ES-I3 (cell line): Measurements from ENCODE around the gene ABHD2.
"Not testable (repeated sequence)": the region's sequence is repeated elsewhere in the genome, so short reads cannot be mapped to it uniquely, and the experiment has no call there.

Source experiments
- H3K36me3 ChIP-seq: 2 replicates; pipeline ENCODE4 v1.6.1; 2013; ENCODE audit warnings: mild to moderate bottlenecking, low read length, control low read depth, moderate library complexity; ENCODE audit not compliant: insufficient read depth
- H3K4me1 ChIP-seq: 2 replicates; pipeline ENCODE4 v1.6.1; 2013; ENCODE audit warnings: mild to moderate bottlenecking, control low read depth, low read length; ENCODE audit not compliant: insufficient read depth
- H3K9ac ChIP-seq: 2 replicates; pipeline ENCODE4 v1.6.1; 2013; ENCODE audit warnings: low read depth, mild to moderate bottlenecking, low read length, moderate library complexity
- H3K9me3 ChIP-seq: 2 replicates; pipeline ENCODE4 v1.6.1; 2013; ENCODE audit warnings: mild to moderate bottlenecking, low read length, moderate library complexity; ENCODE audit not compliant: control insufficient read depth, insufficient read depth

The ABHD2 gene

GRCh38 chr15:89114990-89115389 lies 26.7 kb downstream of the ABHD2 start:
- Histone ChIP-seq H3K4me1 (peaks cover 10% of the 10 kb centered on the region; the same call in 1 of the 2 replicates), H3K9me3 (no peaks in the 10 kb centered on the region), H3K9ac (no peak overlapping the region), H3K36me3 (no peaks in the 10 kb centered on the region; the same call in 1 of the 2 replicates)

GRCh38 chr15:89115547-89115946 lies 27.3 kb downstream of the ABHD2 start:
- Histone ChIP-seq H3K36me3 (no peaks in the 10 kb centered on the region; the same call in 1 of the 2 replicates), H3K9ac (no peak overlapping the region), H3K4me1 (peaks cover 10% of the 10 kb centered on the region; the same call in 1 of the 2 replicates), H3K9me3 (no peaks in the 10 kb centered on the region)

GRCh38 chr15:89116404-89116803 lies 28.1 kb downstream of the ABHD2 start:
- Histone ChIP-seq H3K9ac (no peak overlapping the region), H3K36me3 (no peaks in the 10 kb centered on the region; the same call in 1 of the 2 replicates), H3K9me3 (no peaks in the 10 kb centered on the region), H3K4me1 (peaks cover 7% of the 10 kb centered on the region; the same call in 1 of the 2 replicates)

GRCh38 chr15:89117790-89118189 lies 29.5 kb downstream of the ABHD2 start:
- peaks cover under 1% of the 10 kb centered on the region; the same call in 1 of the 2 replicates for H3K4me1 ChIP-seq

GRCh38 chr15:89118481-89118989 lies 30.3 kb downstream of the ABHD2 start:
- Histone ChIP-seq H3K4me1 (no peaks in the 10 kb centered on the region; the same call in 1 of the 2 replicates), H3K9me3 (no peaks in the 10 kb centered on the region), H3K9ac (no peak overlapping the region), H3K36me3 (no peaks in the 10 kb centered on the region)

More at GRCh38 chr15:89117790-89118189, 29.5 kb downstream of the ABHD2 start:
- Histone ChIP-seq H3K9ac (no peak overlapping the region), H3K36me3 (no peaks in the 10 kb centered on the region), H3K9me3 (no peaks in the 10 kb centered on the region)

GRCh38 chr15:89119489-89120478 lies 31.5 kb downstream of the ABHD2 start:
- H3K36me3 ChIP-seq: no peaks in the 10 kb centered on the region

GRCh38 chr15:89120479-89121000 lies 32.3 kb downstream of the ABHD2 start:
- H3K9ac ChIP-seq, H3K36me3 ChIP-seq, H3K4me1 ChIP-seq, H3K9me3 ChIP-seq: not testable (repeated sequence)

More at GRCh38 chr15:89119489-89120478, 31.5 kb downstream of the ABHD2 start:
- H3K9me3 ChIP-seq: no peaks in the 10 kb centered on the region
- H3K4me1 ChIP-seq: no peaks in the 10 kb centered on the region; the same call in 1 of the 2 replicates
- no peak overlapping the region for H3K9ac ChIP-seq

- H3K36me3 ChIP-seq: no peaks in the 10 kb centered on the region
- no peak overlapping the region for H3K9ac ChIP-seq
- H3K4me1 ChIP-seq: no peaks in the 10 kb centered on the region; the same call in 1 of the 2 replicates
- H3K9me3 ChIP-seq: no peaks in the 10 kb centered on the region
These were observed 33.2 kb downstream of the ABHD2 start for GRCh38 chr15:89121414-89121813.

- H3K4me1 ChIP-seq: no peaks in the 10 kb centered on the region; the same call in 1 of the 2 replicates
- no peak overlapping the region for H3K9ac ChIP-seq
- no peaks in the 10 kb centered on the region for H3K9me3 ChIP-seq
- H3K36me3 ChIP-seq: no peaks in the 10 kb centered on the region
These were observed 34.4 kb downstream of the ABHD2 start for GRCh38 chr15:89122505-89123180.

GRCh38 chr15:89123181-89123525 lies 34.9 kb downstream of the ABHD2 start:
- no peaks in the 10 kb centered on the region for H3K9me3 ChIP-seq
- H3K36me3 ChIP-seq: no peaks in the 10 kb centered on the region
- no peak overlapping the region for H3K9ac ChIP-seq
- H3K4me1 ChIP-seq: no peaks in the 10 kb centered on the region; the same call in 1 of the 2 replicates

- H3K9ac ChIP-seq: no peak overlapping the region
- no peaks in the 10 kb centered on the region for H3K36me3 ChIP-seq
- H3K9me3 ChIP-seq: no peaks in the 10 kb centered on the region
- no peaks in the 10 kb centered on the region; the same call in 1 of the 2 replicates for H3K4me1 ChIP-seq
These were observed 37.0 kb downstream of the ABHD2 start for GRCh38 chr15:89125088-89125826.

GRCh38 chr15:89126009-89126408 lies 37.8 kb downstream of the ABHD2 start:
- Histone ChIP-seq H3K4me1 (no peaks in the 10 kb centered on the region; the same call in 1 of the 2 replicates), H3K9ac (no peak overlapping the region), H3K9me3 (no peaks in the 10 kb centered on the region), H3K36me3 (no peaks in the 10 kb centered on the region)

GRCh38 chr15:89127054-89127702 lies 38.9 kb downstream of the ABHD2 start:
- no peaks in the 10 kb centered on the region for H3K9me3 ChIP-seq
- H3K36me3 ChIP-seq: no peaks in the 10 kb centered on the region
- no peaks in the 10 kb centered on the region; the same call in 1 of the 2 replicates for H3K4me1 ChIP-seq
- no peak overlapping the region for H3K9ac ChIP-seq
